ENCODE data around the gene FGFR1OP2.

The FGFR1OP2 gene

GRCh38 chr12:26982866-26983265 is 44.6 kb downstream of the FGFR1OP2 start:
- no peak for DNase-seq (ENCODE audit: low read depth)

GRCh38 chr12:26987634-26988424 is 49.6 kb downstream of the FGFR1OP2 start:
- TF ChIP-seq CTCF (conservative IDR thresholded peaks at IDR 0.05; ENCODE audit: low read length) = no peak
- H3K4me3 ChIP-seq (ENCODE audit: low read length) = no peak overlapping the region
- peak; percentile 3 for DNase-seq (ENCODE audit: low read depth)

More at GRCh38 chr12:26982866-26983265, 44.6 kb downstream of the FGFR1OP2 start:
- TF ChIP-seq CTCF (conservative IDR thresholded peaks at IDR 0.05; ENCODE audit: low read length) = no peak
- H3K4me3 ChIP-seq (ENCODE audit: low read length) = no peak overlapping the region

- TF ChIP-seq CTCF (conservative IDR thresholded peaks at IDR 0.05; ENCODE audit: low read length) = no peak
- H3K4me3 ChIP-seq (ENCODE audit: low read length) = no peak overlapping the region
- DNase-seq (ENCODE audit: low read depth) = no peak
Measured at GRCh38 chr12:26988703-26989102, 50.4 kb downstream of the FGFR1OP2 start.

- TF ChIP-seq CTCF (conservative IDR thresholded peaks at IDR 0.05; ENCODE audit: low read length) = no peak
- H3K4me3 ChIP-seq (ENCODE audit: low read length) = no peak overlapping the region
- DNase-seq (ENCODE audit: low read depth) = no peak
Measured at GRCh38 chr12:26989873-26990272, 51.6 kb downstream of the FGFR1OP2 start.

GRCh38 chr12:26991826-26992225 is 53.6 kb downstream of the FGFR1OP2 start:
- no peak for TF ChIP-seq CTCF (conservative IDR thresholded peaks at IDR 0.05; ENCODE audit: low read length)
- DNase-seq (ENCODE audit: low read depth) = no peak
- no peak overlapping the region for H3K4me3 ChIP-seq (ENCODE audit: low read length)

- no peak overlapping the region for H3K4me3 ChIP-seq (ENCODE audit: low read length)
- DNase-seq (ENCODE audit: low read depth) = no peak
- TF ChIP-seq CTCF (conservative IDR thresholded peaks at IDR 0.05; ENCODE audit: low read length) = no peak
Measured at GRCh38 chr12:26994109-26994508, 55.8 kb downstream of the FGFR1OP2 start.

- DNase-seq (ENCODE audit: low read depth) = no peak
Measured at GRCh38 chr12:26995706-26996105, 57.4 kb downstream of the FGFR1OP2 start.

More at GRCh38 chr12:26995706-26996105, 57.4 kb downstream of the FGFR1OP2 start:
- no peak for TF ChIP-seq CTCF (conservative IDR thresholded peaks at IDR 0.05; ENCODE audit: low read length)
- no peak overlapping the region for H3K4me3 ChIP-seq (ENCODE audit: low read length)

Data from AG10803 (cell line).